HEK293 (cell line): ENCODE data around the gene PPHLN1.

Experiments
- BCL11A ChIP-seq: fragments of 450-650 bp; formaldehyde crosslinking; IDR thresholded peaks from 2 replicates; pipeline ENCODE4 v1.5.1; 2016; ENCODE audit warnings: low read depth, missing biosample characterization, missing genetic modification characterization
- BCL11B ChIP-seq: fragments of 450-650 bp; formaldehyde crosslinking; IDR thresholded peaks from 2 replicates; pipeline ENCODE4 v1.5.1; 2016; ENCODE audit warnings: low read depth, missing biosample characterization, missing genetic modification characterization
- EGR2 ChIP-seq: fragments of 450-650 bp; formaldehyde crosslinking; IDR thresholded peaks from 2 replicates; pipeline ENCODE4 v1.5.1; 2016; ENCODE audit warnings: low read depth, missing biosample characterization, missing genetic modification characterization
- GLI4 ChIP-seq: fragments of 450-650 bp; formaldehyde crosslinking; IDR thresholded peaks from 2 replicates; pipeline ENCODE4 v1.5.1; 2016; ENCODE audit warnings: missing biosample characterization, missing genetic modification characterization
- HOXD13 ChIP-seq: sonication (generic); formaldehyde crosslinking; IDR thresholded peaks from 2 replicates; pipeline ENCODE4 v1.8.0; 2022; ENCODE audit warnings: missing genetic modification reagents, borderline replicate concordance
- KLF1 ChIP-seq: fragments of 450-650 bp; formaldehyde crosslinking; IDR thresholded peaks from 2 replicates; pipeline ENCODE4 v1.5.1; 2016; ENCODE audit warnings: missing biosample characterization, missing genetic modification characterization
- KLF10 ChIP-seq: fragments of 450-650 bp; IDR thresholded peaks from 2 replicates; pipeline ENCODE4 v1.5.1; 2018; ENCODE audit warnings: missing biosample characterization, mild to moderate bottlenecking, missing genetic modification characterization
- KLF7 ChIP-seq: fragments of 450-650 bp; formaldehyde crosslinking; IDR thresholded peaks from 2 replicates; pipeline ENCODE4 v1.5.1; 2016; ENCODE audit warnings: missing biosample characterization, missing genetic modification characterization, borderline replicate concordance
- KLF8 ChIP-seq: fragments of 450-650 bp; formaldehyde crosslinking; IDR thresholded peaks from 2 replicates; pipeline ENCODE4 v1.5.1; 2016; ENCODE audit warnings: missing biosample characterization, missing genetic modification characterization
- KLF9 ChIP-seq: fragments of 450-650 bp; formaldehyde crosslinking; IDR thresholded peaks from 2 replicates; pipeline ENCODE4 v1.5.1; 2016; ENCODE audit warnings: missing biosample characterization, missing genetic modification characterization, low read depth
- MEIS1 ChIP-seq: sonication (generic); formaldehyde crosslinking; IDR thresholded peaks from 2 replicates; pipeline ENCODE4 v1.8.1; 2022; ENCODE audit warnings: missing genetic modification reagents, mild to moderate bottlenecking, borderline replicate concordance
- MYNN ChIP-seq: fragments of 450-650 bp; formaldehyde crosslinking; IDR thresholded peaks from 2 replicates; pipeline ENCODE4 v1.5.1; 2016; ENCODE audit warnings: missing biosample characterization, missing genetic modification characterization, borderline replicate concordance
- OVOL3 ChIP-seq: fragments of 450-650 bp; formaldehyde crosslinking; IDR thresholded peaks from 2 replicates; pipeline ENCODE4 v1.5.1; 2016; ENCODE audit warnings: missing biosample characterization, missing genetic modification characterization
- REPIN1 ChIP-seq: fragments of 450-650 bp; formaldehyde crosslinking; IDR thresholded peaks from 2 replicates; pipeline ENCODE4 v1.5.1; 2017; ENCODE audit warnings: missing biosample characterization, missing genetic modification characterization, low read depth
- SP7 ChIP-seq: fragments of 450-650 bp; formaldehyde crosslinking; IDR thresholded peaks from 2 replicates; pipeline ENCODE4 v1.5.1; 2016; ENCODE audit warnings: missing biosample characterization, missing genetic modification characterization
- ZBTB1 ChIP-seq: fragments of 450-650 bp; formaldehyde crosslinking; IDR thresholded peaks from 2 replicates; pipeline ENCODE4 v1.5.1; 2016; ENCODE audit warnings: missing biosample characterization, missing genetic modification characterization
- ZBTB7A ChIP-seq: fragments of 450-650 bp; formaldehyde crosslinking; IDR thresholded peaks from 2 replicates; pipeline ENCODE4 v1.5.1; 2016; ENCODE audit warnings: low read depth, missing biosample characterization, missing genetic modification characterization
- ZEB2 ChIP-seq: fragments of 450-650 bp; formaldehyde crosslinking; IDR thresholded peaks from 2 replicates; pipeline ENCODE4 v1.5.1; 2016; ENCODE audit warnings: missing biosample characterization, missing genetic modification characterization
- ZNF121 ChIP-seq: fragments of 450-650 bp; formaldehyde crosslinking; IDR thresholded peaks from 2 replicates; pipeline ENCODE4 v1.5.1; 2016; ENCODE audit warnings: missing biosample characterization, missing genetic modification characterization
- ZNF132 ChIP-seq: fragments of 450-650 bp; formaldehyde crosslinking; IDR thresholded peaks from 2 replicates; pipeline ENCODE4 v1.5.1; 2017; ENCODE audit warnings: missing biosample characterization, missing genetic modification characterization, borderline replicate concordance
- ZNF169 ChIP-seq: fragments of 450-650 bp; formaldehyde crosslinking; IDR thresholded peaks from 2 replicates; pipeline ENCODE4 v1.5.1; 2016; ENCODE audit warnings: missing biosample characterization, missing genetic modification characterization
- ZNF19 ChIP-seq: fragments of 450-650 bp; formaldehyde crosslinking; IDR thresholded peaks from 2 replicates; pipeline ENCODE4; 2016; ENCODE audit warnings: missing biosample characterization, missing genetic modification characterization, low read depth
- ZNF266 ChIP-seq: fragments of 450-650 bp; formaldehyde crosslinking; IDR thresholded peaks from 2 replicates; pipeline ENCODE4 v1.5.1; 2016; ENCODE audit warnings: missing biosample characterization, missing genetic modification characterization, low read depth
- ZNF324 ChIP-seq: fragments of 450-650 bp; formaldehyde crosslinking; IDR thresholded peaks from 2 replicates; pipeline ENCODE4 v1.5.1; 2016; ENCODE audit warnings: missing biosample characterization, missing genetic modification characterization
- ZNF501 ChIP-seq: fragments of 450-650 bp; formaldehyde crosslinking; IDR thresholded peaks from 2 replicates; pipeline ENCODE4 v1.5.1; 2016; ENCODE audit warnings: missing biosample characterization, missing genetic modification characterization
- ZNF514 ChIP-seq: fragments of 450-650 bp; formaldehyde crosslinking; IDR thresholded peaks from 2 replicates; pipeline ENCODE4 v1.5.1; 2016; ENCODE audit warnings: missing biosample characterization, missing genetic modification characterization
- ZNF600 ChIP-seq: fragments of 450-650 bp; formaldehyde crosslinking; IDR thresholded peaks from 2 replicates; pipeline ENCODE4 v1.5.1; 2016; ENCODE audit warnings: missing biosample characterization, missing genetic modification characterization
- ZNF660 ChIP-seq: fragments of 450-650 bp; IDR thresholded peaks from 2 replicates; pipeline ENCODE4 v1.5.1; 2018; ENCODE audit warnings: missing biosample characterization, mild to moderate bottlenecking, missing genetic modification characterization
- ZNF677 ChIP-seq: fragments of 450-650 bp; IDR thresholded peaks from 2 replicates; pipeline ENCODE4 v1.5.0; 2018; ENCODE audit warnings: missing biosample characterization, mild to moderate bottlenecking, missing genetic modification characterization, moderate library complexity
- ZNF707 ChIP-seq: fragments of 450-650 bp; formaldehyde crosslinking; IDR thresholded peaks from 2 replicates; pipeline ENCODE4 v1.5.1; 2016; ENCODE audit warnings: missing biosample characterization, missing genetic modification characterization
- ZNF768 ChIP-seq: fragments of 450-650 bp; formaldehyde crosslinking; IDR thresholded peaks from 2 replicates; pipeline ENCODE4 v1.5.1; 2018; ENCODE audit warnings: missing biosample characterization, mild to moderate bottlenecking, missing genetic modification characterization
- ZNF830 ChIP-seq: fragments of 450-650 bp; IDR thresholded peaks from 2 replicates; pipeline ENCODE4 v1.5.0; 2018; ENCODE audit warnings: missing biosample characterization, missing genetic modification characterization, low read depth, mild to moderate bottlenecking, moderate library complexity
- ZNF843 ChIP-seq: fragments of 450-650 bp; formaldehyde crosslinking; IDR thresholded peaks from 2 replicates; pipeline ENCODE4 v1.5.1; 2016; ENCODE audit warnings: missing biosample characterization, missing genetic modification characterization
- TF ChIP-seq, protein P1 (sequence below): fragments of 450-650 bp; formaldehyde crosslinking; IDR thresholded peaks from 2 replicates; pipeline ENCODE4 v1.5.1; 2016; ENCODE audit warnings: missing biosample characterization, missing genetic modification characterization, low read depth
- TF ChIP-seq, protein P2 (sequence below): fragments of 450-650 bp; formaldehyde crosslinking; IDR thresholded peaks from 2 replicates; pipeline ENCODE4 v1.5.1; 2016; ENCODE audit warnings: missing biosample characterization, missing genetic modification characterization, borderline replicate concordance
- TF ChIP-seq, protein P3 (sequence below): fragments of 450-650 bp; IDR thresholded peaks from 2 replicates; pipeline ENCODE4 v1.5.1; 2018; ENCODE audit warnings: missing biosample characterization, mild to moderate bottlenecking, missing genetic modification characterization

The PPHLN1 gene

DNA sequence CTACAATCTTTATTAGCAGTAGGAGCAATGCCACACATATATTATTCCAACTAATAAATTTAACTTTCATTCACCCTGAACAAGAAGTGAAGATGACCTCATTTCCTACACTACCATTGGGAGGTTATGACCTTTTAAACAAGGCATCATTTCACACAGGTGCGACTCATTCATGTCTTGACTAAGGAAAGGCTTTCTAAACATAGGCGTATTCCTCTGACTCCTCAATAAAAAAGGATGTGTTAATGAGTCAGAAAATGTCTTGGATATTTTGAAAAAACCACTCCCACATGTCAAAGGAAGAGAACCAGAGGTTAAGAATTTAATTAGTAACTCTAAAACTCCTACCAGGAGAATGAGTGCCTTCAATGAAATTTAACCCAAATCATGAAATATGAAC is 148.4 kb downstream of the PPHLN1 start (continued):
- TF ChIP-seq KLF7 (tag by site-specific recombination) (no peak), ZNF707 (tag by site-specific recombination) (no peak), ZNF514 (tag by site-specific recombination) (no peak), EGR2 (tag by site-specific recombination) (no peak), ZNF660 (no peak), HOXD13 (CRISPR knock-in tag) (no peak), ZBTB1 (tag by site-specific recombination) (no peak), KLF10 (0 out of 2 replicates have a peak, but pooled peaks have one; percentile 36), ZNF266 (no peak), KLF8 (no peak), ZNF19 (no peak), ZNF501 (no peak), KLF1 (tag by site-specific recombination) (0 out of 2 replicates have a peak, but pooled peaks have one; percentile 22), MYNN (no peak), ZNF600 (no peak), MEIS1 (no peak), BCL11B (tag by site-specific recombination) (no peak), OVOL3 (tag by site-specific recombination) (no peak), REPIN1 (tag by site-specific recombination) (no peak), ZEB2 (tag by site-specific recombination) (peak; percentile 48; the same call in 1 of the 2 replicates), KLF9 (tag by site-specific recombination) (no peak), ZNF677 (no peak), ZNF132 (tag by site-specific recombination) (no peak), ZNF324 (tag by site-specific recombination) (no peak), ZNF843 (tag by site-specific recombination) (0 out of 2 replicates have a peak, but pooled peaks have one; percentile 25), SP7 (tag by site-specific recombination) (peak; percentile 96), ZNF768 (tag by site-specific recombination) (no peak), GLI4 (no peak), ZBTB7A (tag by site-specific recombination) (no peak), BCL11A (tag by site-specific recombination) (no peak), ZNF830 (tag by site-specific recombination) (no peak), ZNF169 (tag by site-specific recombination) (no peak), ZNF121 (tag by site-specific recombination) (no peak)
- TF ChIP-seq, protein P1, sequence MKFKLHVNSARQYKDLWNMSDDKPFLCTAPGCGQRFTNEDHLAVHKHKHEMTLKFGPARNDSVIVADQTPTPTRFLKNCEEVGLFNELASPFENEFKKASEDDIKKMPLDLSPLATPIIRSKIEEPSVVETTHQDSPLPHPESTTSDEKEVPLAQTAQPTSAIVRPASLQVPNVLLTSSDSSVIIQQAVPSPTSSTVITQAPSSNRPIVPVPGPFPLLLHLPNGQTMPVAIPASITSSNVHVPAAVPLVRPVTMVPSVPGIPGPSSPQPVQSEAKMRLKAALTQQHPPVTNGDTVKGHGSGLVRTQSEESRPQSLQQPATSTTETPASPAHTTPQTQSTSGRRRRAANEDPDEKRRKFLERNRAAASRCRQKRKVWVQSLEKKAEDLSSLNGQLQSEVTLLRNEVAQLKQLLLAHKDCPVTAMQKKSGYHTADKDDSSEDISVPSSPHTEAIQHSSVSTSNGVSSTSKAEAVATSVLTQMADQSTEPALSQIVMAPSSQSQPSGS (tag by site-specific recombination), result peak; percentile 74
- TF ChIP-seq, protein P2, sequence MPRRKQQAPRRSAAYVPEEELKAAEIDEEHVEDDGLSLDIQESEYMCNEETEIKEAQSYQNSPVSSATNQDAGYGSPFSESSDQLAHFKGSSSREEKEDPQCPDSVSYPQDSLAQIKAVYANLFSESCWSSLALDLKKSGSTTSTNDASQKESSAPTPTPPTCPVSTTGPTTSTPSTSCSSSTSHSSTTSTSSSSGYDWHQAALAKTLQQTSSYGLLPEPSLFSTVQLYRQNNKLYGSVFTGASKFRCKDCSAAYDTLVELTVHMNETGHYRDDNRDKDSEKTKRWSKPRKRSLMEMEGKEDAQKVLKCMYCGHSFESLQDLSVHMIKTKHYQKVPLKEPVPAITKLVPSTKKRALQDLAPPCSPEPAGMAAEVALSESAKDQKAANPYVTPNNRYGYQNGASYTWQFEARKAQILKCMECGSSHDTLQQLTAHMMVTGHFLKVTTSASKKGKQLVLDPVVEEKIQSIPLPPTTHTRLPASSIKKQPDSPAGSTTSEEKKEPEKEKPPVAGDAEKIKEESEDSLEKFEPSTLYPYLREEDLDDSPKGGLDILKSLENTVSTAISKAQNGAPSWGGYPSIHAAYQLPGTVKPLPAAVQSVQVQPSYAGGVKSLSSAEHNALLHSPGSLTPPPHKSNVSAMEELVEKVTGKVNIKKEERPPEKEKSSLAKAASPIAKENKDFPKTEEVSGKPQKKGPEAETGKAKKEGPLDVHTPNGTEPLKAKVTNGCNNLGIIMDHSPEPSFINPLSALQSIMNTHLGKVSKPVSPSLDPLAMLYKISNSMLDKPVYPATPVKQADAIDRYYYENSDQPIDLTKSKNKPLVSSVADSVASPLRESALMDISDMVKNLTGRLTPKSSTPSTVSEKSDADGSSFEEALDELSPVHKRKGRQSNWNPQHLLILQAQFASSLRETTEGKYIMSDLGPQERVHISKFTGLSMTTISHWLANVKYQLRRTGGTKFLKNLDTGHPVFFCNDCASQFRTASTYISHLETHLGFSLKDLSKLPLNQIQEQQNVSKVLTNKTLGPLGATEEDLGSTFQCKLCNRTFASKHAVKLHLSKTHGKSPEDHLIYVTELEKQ (tag by site-specific recombination), result no peak
- TF ChIP-seq, protein P3, sequence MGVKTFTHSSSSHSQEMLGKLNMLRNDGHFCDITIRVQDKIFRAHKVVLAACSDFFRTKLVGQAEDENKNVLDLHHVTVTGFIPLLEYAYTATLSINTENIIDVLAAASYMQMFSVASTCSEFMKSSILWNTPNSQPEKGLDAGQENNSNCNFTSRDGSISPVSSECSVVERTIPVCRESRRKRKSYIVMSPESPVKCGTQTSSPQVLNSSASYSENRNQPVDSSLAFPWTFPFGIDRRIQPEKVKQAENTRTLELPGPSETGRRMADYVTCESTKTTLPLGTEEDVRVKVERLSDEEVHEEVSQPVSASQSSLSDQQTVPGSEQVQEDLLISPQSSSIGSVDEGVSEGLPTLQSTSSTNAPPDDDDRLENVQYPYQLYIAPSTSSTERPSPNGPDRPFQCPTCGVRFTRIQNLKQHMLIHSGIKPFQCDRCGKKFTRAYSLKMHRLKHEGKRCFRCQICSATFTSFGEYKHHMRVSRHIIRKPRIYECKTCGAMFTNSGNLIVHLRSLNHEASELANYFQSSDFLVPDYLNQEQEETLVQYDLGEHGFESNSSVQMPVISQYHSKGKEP (tag by site-specific recombination), result no peak
